Immature natural killer cell (primary cell): ENCODE measurements around the gene C3orf52. TPM values are rescaled to one million over a fixed set of nuclear protein-coding genes. Genes with fewer than 3 reads are reported as not detected.

ENCODE experiments used
- DNase-seq, 3 donors: peaks; one replicate each; pipeline ENCODE4 v3.0.0; 2022; ENCODE audit warnings: mixed read lengths in 1 of 3
- H3K27ac Mint-ChIP-seq, 6 donors: one replicate each; pipeline ENCODE4 v1.8.0; 2020; ENCODE audit warnings: mixed read lengths in 6 of 6, mild to moderate bottlenecking in 5 of 6, inconsistent platforms in 4 of 6, moderate library complexity in 3 of 6
- H3K27me3 Mint-ChIP-seq, 3 donors: one replicate each; pipeline ENCODE4 v1.8.0; 2020 to 2021; ENCODE audit warnings: low read depth in 3 of 3, mild to moderate bottlenecking in 3 of 3, mixed read lengths in 3 of 3, moderate library complexity in 3 of 3, inconsistent platforms in 1 of 3
- H3K36me3 Mint-ChIP-seq, 3 donors: one replicate each; pipeline ENCODE4 v1.8.0; 2020; ENCODE audit warnings: mixed read lengths in 3 of 3, inconsistent platforms in 2 of 3, mild to moderate bottlenecking in 2 of 3
- H3K4me1 Mint-ChIP-seq, 2 donors: one replicate each; pipeline ENCODE4 v1.8.0; 2020; ENCODE audit warnings: inconsistent platforms in 2 of 2, mild to moderate bottlenecking in 2 of 2, mixed read lengths in 2 of 2, moderate library complexity in 1 of 2
- H3K4me3 Mint-ChIP-seq, 5 donors: one replicate each; pipeline ENCODE4 v1.8.0; 2020; ENCODE audit warnings: mild to moderate bottlenecking in 5 of 5, mixed read lengths in 5 of 5, inconsistent platforms in 3 of 5, moderate library complexity in 3 of 5
- H3K9me3 Mint-ChIP-seq, 6 donors: one replicate each; pipeline ENCODE4 v1.8.0; 2020; ENCODE audit warnings: mild to moderate bottlenecking in 6 of 6, mixed read lengths in 6 of 6, inconsistent platforms in 4 of 6, moderate library complexity in 3 of 6
- polyA plus RNA-seq, 3 donors: library from polyadenylated mRNA; unstranded; fragments of 300-500 nt; fragmentation: Illumina TruSeq; gene quantifications; one replicate each; pipeline ENCODE4 v1.2.3, GENCODE V29; 2021

C3orf52 gene
- polyA plus RNA-seq, 3 donors from 2014 or later: 0.29 TPM; not detected in 2

GRCh38 chr3:112074006-112074405, 12.2 kb upstream of the C3orf52 start:
- H3K9me3 Mint-ChIP-seq: no peaks in the 10 kb centered on the region
- no peak overlapping the region for H3K27ac Mint-ChIP-seq
- no peak for DNase-seq
- no peak overlapping the region for H3K4me3 Mint-ChIP-seq
- H3K4me1 Mint-ChIP-seq: no peaks in the 10 kb centered on the region
- H3K27me3 Mint-ChIP-seq: peaks cover 2 to 9% (median 5%) of the 10 kb centered on the region in 3 donors
- H3K36me3 Mint-ChIP-seq: no peaks in the 10 kb centered on the region

- DNase-seq: no peak
- Mint-ChIP-seq H3K27me3 (peaks cover 2 to 9% (median 5%) of the 10 kb centered on the region in 3 donors), H3K9me3 (no peaks in the 10 kb centered on the region), H3K4me3 (no peak overlapping the region), H3K4me1 (no peaks in the 10 kb centered on the region), H3K36me3 (no peaks in the 10 kb centered on the region), H3K27ac (no peak overlapping the region)
Measured at GRCh38 chr3:112074616-112075497, 11.3 kb upstream of the C3orf52 start.

- H3K27ac Mint-ChIP-seq: no peak overlapping the region
Measured at GRCh38 chr3:112078125-112079083, 7.8 kb upstream of the C3orf52 start.

GRCh38 chr3:112083239-112083638, 3.0 kb upstream of the C3orf52 start:
- Mint-ChIP-seq H3K27ac (no peak overlapping the region), H3K27me3 (peaks cover 2 to 18% (median 6%) of the 10 kb centered on the region in 3 donors), H3K9me3 (no peaks in the 10 kb centered on the region), H3K36me3 (no peaks in the 10 kb centered on the region), H3K4me1 (peaks cover 16 to 23% of the 10 kb centered on the region in 2 donors), H3K4me3 (no peak overlapping the region)
- no peak for DNase-seq

More at GRCh38 chr3:112078125-112079083, 7.8 kb upstream of the C3orf52 start:
- peaks cover 2 to 11% (median 2%) of the 10 kb centered on the region in 3 donors for H3K27me3 Mint-ChIP-seq
- DNase-seq: no peak
- no peaks in the 10 kb centered on the region for H3K9me3 Mint-ChIP-seq
- no peaks in the 10 kb centered on the region for H3K36me3 Mint-ChIP-seq
- no peak overlapping the region for H3K4me3 Mint-ChIP-seq
- H3K4me1 Mint-ChIP-seq: no peaks in the 10 kb centered on the region

- Mint-ChIP-seq H3K4me3 (peak overlapping the region; percentile 76 to 83 (median 81)), H3K9me3 (no peaks in the 10 kb centered on the region), H3K4me1 (peaks cover 16 to 23% of the 10 kb centered on the region in 2 donors), H3K27me3 (peaks cover 2 to 27% (median 10%) of the 10 kb centered on the region in 3 donors), H3K27ac (no peak overlapping the region), H3K36me3 (no peaks in the 10 kb centered on the region)
- no peak for DNase-seq
Measured at GRCh38 chr3:112084980-112085705, 1.0 kb upstream of the C3orf52 start.

- no peaks in the 10 kb centered on the region for H3K36me3 Mint-ChIP-seq
Measured at GRCh38 chr3:112085735-112086075, 484 bp upstream of the C3orf52 start.

GRCh38 chr3:112086875-112087524, 811 bp downstream of the C3orf52 start:
- Mint-ChIP-seq H3K4me3 (peak overlapping the region; percentile 76 to 83 (median 81)), H3K27me3 (peaks cover 2 to 25% (median 10%) of the 10 kb centered on the region in 3 donors), H3K27ac (peak overlapping the region in 1 of 6 donors; percentile 11), H3K36me3 (no peaks in the 10 kb centered on the region), H3K4me1 (peaks cover 20 to 32% of the 10 kb centered on the region in 2 donors), H3K9me3 (no peaks in the 10 kb centered on the region)
- no peak for DNase-seq

More at GRCh38 chr3:112085735-112086075, 484 bp upstream of the C3orf52 start:
- Mint-ChIP-seq H3K27ac (no peak overlapping the region), H3K9me3 (no peaks in the 10 kb centered on the region), H3K4me3 (peak overlapping the region; percentile 76 to 83 (median 81)), H3K27me3 (peaks cover 2 to 25% (median 10%) of the 10 kb centered on the region in 3 donors), H3K4me1 (peaks cover 20 to 29% of the 10 kb centered on the region in 2 donors)
- no peak for DNase-seq

- H3K4me3 Mint-ChIP-seq: peak overlapping the region in 4 of 5 donors; percentile 2 to 80 (median 18)
- no peaks in the 10 kb centered on the region for H3K9me3 Mint-ChIP-seq
- H3K27ac Mint-ChIP-seq: no peak overlapping the region
- H3K4me1 Mint-ChIP-seq: peaks cover 20 to 32% of the 10 kb centered on the region in 2 donors
- H3K36me3 Mint-ChIP-seq: no peaks in the 10 kb centered on the region
- DNase-seq: no peak
- H3K27me3 Mint-ChIP-seq: peaks cover 2 to 25% (median 12%) of the 10 kb centered on the region in 3 donors
Measured at GRCh38 chr3:112087746-112088145, 1.6 kb downstream of the C3orf52 start.

GRCh38 chr3:112088944-112089343, 2.8 kb downstream of the C3orf52 start:
- Mint-ChIP-seq H3K4me1 (peaks cover 20 to 32% of the 10 kb centered on the region in 2 donors), H3K27ac (no peak overlapping the region)

GRCh38 chr3:112089956-112090886, 4.0 kb downstream of the C3orf52 start:
- no peak for DNase-seq
- Mint-ChIP-seq H3K9me3 (no peaks in the 10 kb centered on the region), H3K4me3 (no peak overlapping the region), H3K27me3 (peaks cover 2 to 25% (median 8%) of the 10 kb centered on the region in 3 donors), H3K36me3 (no peaks in the 10 kb centered on the region), H3K27ac (no peak overlapping the region), H3K4me1 (peaks cover 18 to 30% of the 10 kb centered on the region in 2 donors)

More at GRCh38 chr3:112088944-112089343, 2.8 kb downstream of the C3orf52 start:
- no peak for DNase-seq
- Mint-ChIP-seq H3K4me3 (no peak overlapping the region), H3K9me3 (no peaks in the 10 kb centered on the region), H3K36me3 (no peaks in the 10 kb centered on the region), H3K27me3 (peaks cover 2 to 25% (median 10%) of the 10 kb centered on the region in 3 donors)

GRCh38 chr3:112090887-112091586, 4.8 kb downstream of the C3orf52 start:
- Mint-ChIP-seq H3K4me1 (peaks cover 14 to 22% of the 10 kb centered on the region in 2 donors), H3K27ac (no peak overlapping the region), H3K4me3 (no peak overlapping the region), H3K36me3 (no peaks in the 10 kb centered on the region), H3K9me3 (no peaks in the 10 kb centered on the region), H3K27me3 (peaks cover 2 to 25% (median 8%) of the 10 kb centered on the region in 3 donors)
- no peak for DNase-seq
